Tibial nerve (tissue), 4 donors: Measurements from ENCODE around the gene SNAP47. TPM values are rescaled to one million over a fixed set of nuclear protein-coding genes. Genes with fewer than 3 reads are reported as not detected.

Experiments used
- DNase-seq, 2 donors: peaks; one replicate each; pipeline ENCODE4 v3.0.0-alpha.2; 2019; ENCODE audit warnings: low spot score in 2 of 2
- H3K27ac ChIP-seq, 4 donors: fragments of 200-600 bp; sonication (generic) in 3 of 4; one replicate each; pipeline ENCODE4 v1.5.1; 2017 to 2019; ENCODE audit warnings: mild to moderate bottlenecking in 1 of 4
- H3K27me3 ChIP-seq, 2 donors: fragments of 200-600 bp; sonication (generic) in 1 of 2; one replicate each; pipeline versions ENCODE4 v1.5.1 to v1.6.0; 2017 to 2019
- H3K36me3 ChIP-seq, 3 donors: fragments of 200-600 bp; sonication (generic); one replicate each; pipeline ENCODE4 v1.5.1; 2018 to 2019
- H3K4me1 ChIP-seq, 4 donors: fragments of 200-600 bp; sonication (generic) in 3 of 4; one replicate each; pipeline ENCODE4 v1.5.1; 2017 to 2019
- H3K4me3 ChIP-seq, 4 donors: fragments of 200-600 bp; sonication (generic) in 3 of 4; one replicate each; pipeline ENCODE4 v1.5.1; 2017 to 2019; ENCODE audit warnings: mild to moderate bottlenecking in 1 of 4, moderate library complexity in 1 of 4
- H3K9me3 ChIP-seq, 4 donors: fragments of 200-600 bp; sonication (generic) in 3 of 4; one replicate each; pipeline ENCODE4 v1.5.1; 2017 to 2019
- EP300 ChIP-seq, 2 donors: sonication (generic); formaldehyde crosslinking; IDR thresholded peaks; one replicate each; pipeline ENCODE4 v1.6.1; 2017; ENCODE audit warnings: antibody characterized with exemption in 2 of 2, mild to moderate bottlenecking in 1 of 2
- POLR2A ChIP-seq, 2 donors: fragments of 450-650 bp; IDR thresholded peaks; one replicate each; pipeline ENCODE4 v1.6.1; 2017; ENCODE audit warnings: antibody characterized with exemption in 2 of 2, mild to moderate bottlenecking in 2 of 2, moderate library complexity in 2 of 2
- WGBS, 2 donors: methylation state at CpG; one replicate each; pipeline ENCODE4 v1.1.5; 2018; 5-methylcytosine and 5-hydroxymethylcytosine counted together
- total RNA-seq, 4 donors: library from RNA; depleted of rRNA; stranded (reverse); fragments of >200 nt; gene quantifications; one replicate each; pipeline ENCODE4 v1.1.0, GENCODE V29; 2016
- TF ChIP-seq, protein P1 (sequence below), 5 experiments: fragments of 200-600 bp in 3 of 5; fragments of 450-650 bp in 2 of 5; sonication (generic) in 3 of 5; IDR thresholded peaks; one replicate each; pipeline ENCODE4 v1.5.1; 2016 to 2019; ENCODE audit warnings: antibody characterized with exemption in 5 of 5, mild to moderate bottlenecking in 3 of 5, moderate library complexity in 2 of 5

SNAP47 gene
- total RNA-seq, 4 donors from 2014 or later, result 49.4 to 69.9 (median 62.8) TPM

DNA sequence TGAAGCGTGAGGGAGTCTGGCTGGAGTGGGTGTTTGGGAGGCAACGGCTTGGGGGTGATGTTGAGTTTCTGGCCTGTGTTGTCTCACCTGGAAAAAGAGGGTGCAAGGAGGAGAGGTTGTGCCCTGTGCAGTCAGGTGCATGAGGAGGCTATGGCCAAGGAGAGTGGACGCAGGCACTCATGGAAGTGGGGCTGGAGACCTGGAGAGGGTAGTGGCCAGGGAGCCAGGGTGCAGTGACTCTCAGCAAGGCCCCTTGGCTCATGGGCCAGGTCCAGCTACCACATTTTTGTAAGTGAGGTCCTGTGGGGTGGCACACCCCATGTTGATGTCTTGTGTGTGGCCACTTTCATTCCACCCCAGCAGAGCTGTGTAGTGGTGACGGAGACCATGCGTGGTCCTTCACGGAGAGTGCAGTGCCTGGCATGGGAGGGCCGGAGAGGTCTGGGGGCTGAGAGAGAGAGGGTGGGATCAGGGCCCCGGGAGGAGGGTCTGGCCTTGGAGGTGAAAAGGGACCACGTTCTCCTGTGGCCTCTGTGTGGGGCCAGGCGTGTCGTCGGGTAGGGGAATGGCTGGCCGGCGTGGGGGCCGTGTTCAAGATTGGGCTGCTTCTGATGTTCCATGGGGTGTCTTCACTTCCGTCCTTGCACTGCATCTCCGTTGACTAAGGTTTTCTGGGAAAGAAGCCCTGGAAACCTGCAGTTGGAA is 6.1 kb downstream of the SNAP47 start:
- TF ChIP-seq EP300 (IDR thresholded peaks at IDR 0.05) (no peak), POLR2A (IDR thresholded peaks at IDR 0.05) (no peak)
- TF ChIP-seq, protein P1, sequence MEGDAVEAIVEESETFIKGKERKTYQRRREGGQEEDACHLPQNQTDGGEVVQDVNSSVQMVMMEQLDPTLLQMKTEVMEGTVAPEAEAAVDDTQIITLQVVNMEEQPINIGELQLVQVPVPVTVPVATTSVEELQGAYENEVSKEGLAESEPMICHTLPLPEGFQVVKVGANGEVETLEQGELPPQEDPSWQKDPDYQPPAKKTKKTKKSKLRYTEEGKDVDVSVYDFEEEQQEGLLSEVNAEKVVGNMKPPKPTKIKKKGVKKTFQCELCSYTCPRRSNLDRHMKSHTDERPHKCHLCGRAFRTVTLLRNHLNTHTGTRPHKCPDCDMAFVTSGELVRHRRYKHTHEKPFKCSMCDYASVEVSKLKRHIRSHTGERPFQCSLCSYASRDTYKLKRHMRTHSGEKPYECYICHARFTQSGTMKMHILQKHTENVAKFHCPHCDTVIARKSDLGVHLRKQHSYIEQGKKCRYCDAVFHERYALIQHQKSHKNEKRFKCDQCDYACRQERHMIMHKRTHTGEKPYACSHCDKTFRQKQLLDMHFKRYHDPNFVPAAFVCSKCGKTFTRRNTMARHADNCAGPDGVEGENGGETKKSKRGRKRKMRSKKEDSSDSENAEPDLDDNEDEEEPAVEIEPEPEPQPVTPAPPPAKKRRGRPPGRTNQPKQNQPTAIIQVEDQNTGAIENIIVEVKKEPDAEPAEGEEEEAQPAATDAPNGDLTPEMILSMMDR (IDR thresholded peaks at IDR 0.05), result no peak
- Histone ChIP-seq H3K4me1 (peaks cover 0 to 33% (median 2%) of the 10 kb centered on the region in 4 donors), H3K36me3 (peaks cover 0 to 20% (median 0%) of the 10 kb centered on the region in 3 donors), H3K4me3 (no peak overlapping the region), H3K27me3 (no peaks in the 10 kb centered on the region), H3K27ac (no peak overlapping the region), H3K9me3 (no peaks in the 10 kb centered on the region)
- 85 to 86% methylated on average over 16 to 17 of the region's 17 CpGs for WGBS, 2 donors
- no peak for DNase-seq

DNA sequence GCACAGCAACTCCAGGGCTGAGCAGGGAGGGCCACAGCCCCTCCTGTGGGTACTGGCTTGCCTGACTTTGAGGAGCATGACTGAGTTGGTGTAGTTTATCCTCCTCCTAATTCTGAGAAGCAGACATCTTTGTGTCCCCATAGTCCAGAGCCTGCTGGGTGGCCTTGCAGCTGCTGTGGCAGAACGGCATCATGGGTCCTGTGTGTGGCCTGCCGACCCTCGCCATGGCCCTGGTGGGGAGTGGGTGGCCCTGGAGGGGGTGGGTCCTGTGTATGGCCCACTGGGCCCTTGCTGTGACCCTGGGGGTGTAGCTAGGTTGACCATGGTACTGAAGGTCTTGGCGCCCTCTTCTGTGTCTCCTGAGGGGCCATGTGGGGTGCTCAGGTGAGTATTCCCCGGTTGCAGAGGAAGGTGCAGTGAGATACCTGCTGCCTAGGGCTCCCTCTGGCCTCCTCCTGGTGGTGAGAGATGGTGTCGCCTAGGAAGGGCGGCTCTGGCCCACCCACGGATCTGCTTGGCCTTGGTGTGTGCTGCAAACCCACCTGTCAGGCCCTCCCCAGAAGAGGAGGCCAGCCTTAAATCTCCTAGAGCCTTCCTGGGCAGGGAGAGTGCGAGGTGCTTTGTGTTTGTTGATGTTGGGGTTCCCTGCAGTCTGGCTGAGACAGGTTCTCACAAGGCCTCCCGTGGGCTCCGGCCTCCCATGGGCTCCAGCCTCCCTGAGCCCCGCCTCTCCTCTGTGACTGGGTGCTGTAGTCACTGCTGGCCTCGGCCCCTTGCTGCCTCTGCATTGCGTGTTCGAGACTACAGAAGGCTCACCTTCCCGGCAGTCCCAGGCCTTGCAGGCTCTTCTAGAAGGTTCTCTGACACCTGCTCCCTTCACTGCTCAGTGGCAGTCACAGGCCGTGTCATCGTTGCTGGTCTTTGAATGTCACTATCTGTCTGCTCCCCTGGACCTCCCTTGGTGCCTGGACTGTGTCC is 7.8 kb downstream of the SNAP47 start:
- DNase-seq, result no peak
- TF ChIP-seq EP300 (IDR thresholded peaks at IDR 0.05) (no peak), POLR2A (IDR thresholded peaks at IDR 0.05) (no peak)
- TF ChIP-seq, protein P1 (IDR thresholded peaks at IDR 0.05), result no peak

DNA sequence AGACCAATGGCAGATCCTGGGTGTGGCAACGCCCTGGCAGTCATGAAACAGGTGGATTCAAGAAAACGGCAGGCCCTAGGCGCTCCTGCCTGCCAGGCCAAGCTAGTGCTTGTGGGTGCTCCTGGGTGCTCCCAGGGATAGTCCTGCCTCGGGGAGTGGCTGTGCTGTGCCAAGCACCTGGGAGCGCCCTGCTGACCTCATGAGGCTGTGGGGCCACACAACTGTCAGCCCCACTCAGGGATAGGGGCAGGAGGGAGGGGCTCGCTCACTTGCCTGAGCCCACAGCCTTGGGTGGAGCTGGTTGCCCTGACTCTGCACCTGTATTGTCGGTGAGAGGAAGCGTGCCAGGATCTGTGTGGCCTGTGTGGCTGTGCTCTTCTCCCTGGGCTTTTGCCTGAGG is 9.4 kb downstream of the SNAP47 start:
- no peak for DNase-seq
- Histone ChIP-seq H3K4me1 (peaks cover 0 to 21% (median 1%) of the 10 kb centered on the region in 4 donors), H3K9me3 (no peaks in the 10 kb centered on the region), H3K27ac (no peak overlapping the region), H3K4me3 (no peak overlapping the region), H3K27me3 (no peaks in the 10 kb centered on the region), H3K36me3 (peaks cover 0 to 43% (median 0%) of the 10 kb centered on the region in 3 donors)
- TF ChIP-seq EP300 (IDR thresholded peaks at IDR 0.05), result no peak
- TF ChIP-seq, protein P1 (IDR thresholded peaks at IDR 0.05), result no peak
- TF ChIP-seq POLR2A (IDR thresholded peaks at IDR 0.05), result no peak
- 81 to 83% methylated on average over 7 to 8 of the region's 8 CpGs for WGBS, 2 donors

More for the DNA sequence above, 7.8 kb downstream of the SNAP47 start:
- Histone ChIP-seq H3K27ac (no peak overlapping the region), H3K4me1 (peaks cover 0 to 22% (median under 1%) of the 10 kb centered on the region in 4 donors), H3K9me3 (no peaks in the 10 kb centered on the region), H3K27me3 (no peaks in the 10 kb centered on the region), H3K36me3 (peaks cover 0 to 29% (median 0%) of the 10 kb centered on the region in 3 donors), H3K4me3 (no peak overlapping the region)
- 86 to 89% methylated on average over 16 to 18 of the region's 18 CpGs for WGBS, 2 donors

DNA sequence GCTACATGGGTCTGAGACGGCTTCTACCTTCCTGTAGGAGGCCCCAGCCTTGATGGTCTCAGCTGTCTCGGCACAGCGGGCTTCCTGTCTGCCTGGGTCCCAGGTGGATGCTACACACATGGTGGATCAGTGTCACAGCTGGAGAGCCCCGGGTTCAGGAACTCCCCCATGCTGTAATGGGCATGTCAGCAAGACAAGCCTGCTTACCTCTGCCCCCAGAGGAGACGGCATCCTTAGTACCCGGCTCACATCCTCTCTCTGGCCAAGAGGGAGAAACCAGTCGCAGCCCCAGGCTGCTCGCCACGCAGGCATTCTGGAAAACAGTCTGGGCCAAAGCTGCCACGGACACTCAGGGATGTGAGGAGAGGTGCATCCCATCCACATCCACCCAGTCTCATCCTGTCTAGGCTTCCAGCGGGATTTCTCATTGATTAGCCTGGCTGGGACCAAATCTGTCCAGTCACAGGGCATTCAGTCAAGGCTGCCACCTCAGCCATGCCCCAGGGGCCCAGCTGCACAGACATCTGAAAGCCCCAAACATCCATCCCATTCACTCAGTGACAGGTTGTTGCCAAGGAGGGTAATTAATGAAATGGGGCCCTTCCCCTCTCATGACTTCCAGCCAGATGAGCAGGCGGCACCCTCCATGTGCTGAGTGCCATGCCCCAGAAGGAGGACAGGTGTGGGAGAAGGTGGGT is 10.5 kb downstream of the SNAP47 start:
- H3K27me3 ChIP-seq, result no peaks in the 10 kb centered on the region
- no peak for DNase-seq
- 83 to 93% methylated on average over 6 to 12 of the region's 12 CpGs for WGBS, 2 donors
- H3K9me3 ChIP-seq, result no peaks in the 10 kb centered on the region
- TF ChIP-seq, protein P1 (IDR thresholded peaks at IDR 0.05), result no peak
- TF ChIP-seq EP300 (IDR thresholded peaks at IDR 0.05), result no peak
- TF ChIP-seq POLR2A (IDR thresholded peaks at IDR 0.05), result no peak
- H3K4me1 ChIP-seq, result peaks cover 0 to 20% (median 1%) of the 10 kb centered on the region in 4 donors
- H3K27ac ChIP-seq, result no peak overlapping the region
- peaks cover 0 to 49% (median 0%) of the 10 kb centered on the region in 3 donors for H3K36me3 ChIP-seq
- no peak overlapping the region for H3K4me3 ChIP-seq
